OCI-LY3 (cell line): ENCODE measurements around the gene RNF123.

Source experiments
- EZH2phosphoT487 ChIP-seq: fragments of 200-600 bp; shearing (Covaris generic); IDR thresholded peaks from 2 replicates; pipeline ENCODE4 v1.6.1; 2018; ENCODE audit warnings: antibody characterized with exemption, mixed run types, low read depth
- TF ChIP-seq, protein P1 (sequence below): fragments of 200-600, 300-600 bp; sonication (generic); IDR thresholded peaks from 2 replicates; pipeline ENCODE4 v1.5.1; 2014; ENCODE audit warnings: antibody characterized with exemption, low read length, low read depth

GRCh38 chr3:49709852-49710251 is 20.5 kb downstream of the RNF123 start:
- TF ChIP-seq, protein P1, sequence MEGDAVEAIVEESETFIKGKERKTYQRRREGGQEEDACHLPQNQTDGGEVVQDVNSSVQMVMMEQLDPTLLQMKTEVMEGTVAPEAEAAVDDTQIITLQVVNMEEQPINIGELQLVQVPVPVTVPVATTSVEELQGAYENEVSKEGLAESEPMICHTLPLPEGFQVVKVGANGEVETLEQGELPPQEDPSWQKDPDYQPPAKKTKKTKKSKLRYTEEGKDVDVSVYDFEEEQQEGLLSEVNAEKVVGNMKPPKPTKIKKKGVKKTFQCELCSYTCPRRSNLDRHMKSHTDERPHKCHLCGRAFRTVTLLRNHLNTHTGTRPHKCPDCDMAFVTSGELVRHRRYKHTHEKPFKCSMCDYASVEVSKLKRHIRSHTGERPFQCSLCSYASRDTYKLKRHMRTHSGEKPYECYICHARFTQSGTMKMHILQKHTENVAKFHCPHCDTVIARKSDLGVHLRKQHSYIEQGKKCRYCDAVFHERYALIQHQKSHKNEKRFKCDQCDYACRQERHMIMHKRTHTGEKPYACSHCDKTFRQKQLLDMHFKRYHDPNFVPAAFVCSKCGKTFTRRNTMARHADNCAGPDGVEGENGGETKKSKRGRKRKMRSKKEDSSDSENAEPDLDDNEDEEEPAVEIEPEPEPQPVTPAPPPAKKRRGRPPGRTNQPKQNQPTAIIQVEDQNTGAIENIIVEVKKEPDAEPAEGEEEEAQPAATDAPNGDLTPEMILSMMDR = no peak
- TF ChIP-seq EZH2phosphoT487 = no peak
